GM19239 (cell line): ENCODE data around the gene MAGEL2.
"Not testable (repeated sequence)": the region's sequence is repeated elsewhere in the genome, so short reads cannot be mapped to it uniquely, and the experiment has no call there.

ENCODE experiments used
- DNase-seq: peaks from one replicate; pipeline ENCODE4 v3.0.0; 2011; ENCODE audit warnings: low spot score; ENCODE audit not compliant: insufficient read length
- FAIRE-seq: peaks from 2 replicates; lab custom pipeline; 2011; peaks lifted over from hg19 to GRCh38; lab: Jason Lieb, UNC

The MAGEL2 gene

GRCh38 chr15:23628612-23629233 is 18.9 kb downstream of the MAGEL2 start:
- no peak for FAIRE-seq
- no peak for DNase-seq

- no peak for DNase-seq
- FAIRE-seq: no peak
Observed at GRCh38 chr15:23616536-23616935, 31.1 kb downstream of the MAGEL2 start.

- FAIRE-seq: no peak
Observed at GRCh38 chr15:23606226-23606625, 41.4 kb downstream of the MAGEL2 start.

GRCh38 chr15:23602124-23602523 is 45.5 kb downstream of the MAGEL2 start:
- DNase-seq: no peak
- no peak for FAIRE-seq

More at GRCh38 chr15:23606226-23606625, 41.4 kb downstream of the MAGEL2 start:
- no peak for DNase-seq

GRCh38 chr15:23599053-23599452 is 48.6 kb downstream of the MAGEL2 start:
- no peak for FAIRE-seq
- no peak for DNase-seq

GRCh38 chr15:23597278-23597677 is 50.4 kb downstream of the MAGEL2 start:
- not testable (repeated sequence) for FAIRE-seq, DNase-seq

GRCh38 chr15:23596736-23597135 is 50.9 kb downstream of the MAGEL2 start:
- FAIRE-seq (no peak), DNase-seq (no peak)

GRCh38 chr15:23595368-23595767 is 52.3 kb downstream of the MAGEL2 start:
- FAIRE-seq (no peak), DNase-seq (no peak)

GRCh38 chr15:23594252-23594770 is 53.4 kb downstream of the MAGEL2 start:
- DNase-seq: no peak
- FAIRE-seq: no peak
